A549 (cell line): ENCODE data around the gene PALS2. TPM values are rescaled to one million over a fixed set of nuclear protein-coding genes. Genes with fewer than 3 reads are reported as not detected.

ENCODE experiments used
- ATAC-seq, 2 experiments: fragments of 200-7000 bp in 1 of 2; fragments of >200 bp in 1 of 2; cut with Nextera tagmentation in 1 of 2; cut with Tn5 transposase in 1 of 2; 3 replicates each; pipeline versions ENCODE4 v1.8.0 to v1.9.1; 2018 to 2020; ENCODE audit warnings: mild to moderate bottlenecking in 1 of 2, moderate library complexity in 1 of 2
- CTCF ChIA-PET: fragments of 300-600 bp; sonication (Branson Sonifier 250); formaldehyde crosslinking; extraction: SDS; loops from one replicate; lab custom pipeline; 2021; ENCODE audit warnings: antibody characterized with exemption, inconsistent platforms; lab: Yijun Ruan, JAX
- POLR2A ChIA-PET: fragments of 350-600 bp; formaldehyde crosslinking; extraction: SDS; loops from one replicate; lab custom pipeline; 2021; ENCODE audit warnings: antibody characterized with exemption, inconsistent platforms; lab: Yijun Ruan, JAX
- DNase-seq, 2 experiments: peaks; one replicate each; pipeline versions ENCODE4 v3.0.0 to v3.0.0-alpha.2; 2011 to 2016; ENCODE audit warnings: low read depth in 1 of 2, low spot score in 1 of 2
- FAIRE-seq: peaks from 2 replicates; lab custom pipeline; 2011; peaks lifted over from hg19 to GRCh38; lab: Jason Lieb, UNC
- H3K27ac ChIP-seq, 2 experiments: fragments of >200 bp; sonication (Bioruptor Twin); formaldehyde crosslinking; 3 replicates each; pipeline ENCODE4 v1.5.1; 2016 to 2017
- H3K4me1 ChIP-seq: fragments of >200 bp; sonication (Bioruptor Twin); formaldehyde crosslinking; 3 replicates; pipeline ENCODE4 v1.6.1; 2016
- H3K4me2 ChIP-seq: fragments of >200 bp; sonication (Bioruptor Twin); formaldehyde crosslinking; 3 replicates; pipeline ENCODE4 v1.6.1; 2016
- H3K4me3 ChIP-seq: fragments of >200 bp; sonication (Bioruptor Twin); formaldehyde crosslinking; 3 replicates; pipeline ENCODE4 v1.5.1; 2016
- H3K9me3 ChIP-seq: fragments of >200 bp; sonication (Bioruptor Twin); formaldehyde crosslinking; 3 replicates; pipeline ENCODE4 v1.6.1; 2016
- ATOH8 ChIP-seq: fragments of 250-450 bp; sonication (Bioruptor Pico); IDR thresholded peaks from 2 replicates; pipeline ENCODE4 v1.5.0; 2020; ENCODE audit warnings: low read depth, mild to moderate bottlenecking, moderate library complexity
- BCL3 ChIP-seq: fragments of >200 bp; sonication (Bioruptor Twin); formaldehyde crosslinking; IDR thresholded peaks from 3 replicates; pipeline ENCODE4 v1.6.1; 2016
- CHD2 ChIP-seq: fragments of 150-350 bp; IDR thresholded peaks from 2 replicates; pipeline ENCODE4 v1.6.1; 2014; ENCODE audit warnings: low read length; ENCODE audit not compliant: partially characterized antibody
- CTCF ChIP-seq: fragments of >200 bp; sonication (Bioruptor Twin); formaldehyde crosslinking; IDR thresholded peaks from 3 replicates; pipeline ENCODE4 v1.5.1; 2016
- EHMT2 ChIP-seq: fragments of 200-600 bp; sonication (generic); IDR thresholded peaks from 2 replicates; pipeline ENCODE4 v1.6.1; 2016; ENCODE audit warnings: antibody characterized with exemption, low read depth, mild to moderate bottlenecking, moderate library complexity
- EP300 ChIP-seq, 2 experiments: fragments of >200 bp; sonication (Bioruptor Twin); formaldehyde crosslinking; IDR thresholded peaks; 2 replicates in 1 of 2; 3 replicates in 1 of 2; pipeline ENCODE4 v1.6.1; 2016 to 2017
- ESRRA ChIP-seq: fragments of 150-350 bp; IDR thresholded peaks from 2 replicates; pipeline ENCODE4 v1.6.1; 2014; ENCODE audit warnings: mild to moderate bottlenecking, low read length, borderline replicate concordance
- HES2 ChIP-seq: fragments of >200 bp; sonication (Bioruptor Twin); formaldehyde crosslinking; IDR thresholded peaks from 2 replicates; pipeline ENCODE4 v1.6.1; 2016
- HEYL ChIP-seq: fragments of 250-450 bp; sonication (Bioruptor Pico); IDR thresholded peaks from 2 replicates; pipeline ENCODE4 v1.8.0; 2021; ENCODE audit warnings: mild to moderate bottlenecking, moderate library complexity
- HOXA7 ChIP-seq: fragments of 250-450 bp; sonication (Bioruptor Pico); IDR thresholded peaks from 2 replicates; pipeline ENCODE4 v1.5.0; 2020; ENCODE audit warnings: mild to moderate bottlenecking, moderate library complexity
- HOXB13 ChIP-seq: fragments of 250-450 bp; sonication (Bioruptor Pico); IDR thresholded peaks from 2 replicates; pipeline ENCODE4 v1.5.0; 2020; ENCODE audit warnings: low read depth, mild to moderate bottlenecking, moderate library complexity
- HOXB5 ChIP-seq: fragments of 250-450 bp; sonication (Bioruptor Pico); IDR thresholded peaks from 2 replicates; pipeline ENCODE4 v1.5.0; 2020; ENCODE audit warnings: mild to moderate bottlenecking, moderate library complexity
- JUN ChIP-seq, 2 experiments: fragments of >200 bp; sonication (Bioruptor Twin); formaldehyde crosslinking; IDR thresholded peaks; 2 replicates in 1 of 2; 3 replicates in 1 of 2; pipeline ENCODE4 v1.6.1; 2016 to 2017
- KDM5A ChIP-seq: fragments of 200-600 bp; sonication (generic); IDR thresholded peaks from 2 replicates; pipeline ENCODE4 v1.6.1; 2016; ENCODE audit warnings: antibody characterized with exemption, mild to moderate bottlenecking
- MAX ChIP-seq: IDR thresholded peaks from 2 replicates; pipeline ENCODE4 v1.6.1; 2012
- MAZ ChIP-seq: fragments of 150-350 bp; IDR thresholded peaks from 2 replicates; pipeline ENCODE4 v1.6.1; 2014; ENCODE audit warnings: antibody characterized with exemption, low read depth, low read length, borderline replicate concordance
- NFE2L2 ChIP-seq: fragments of 150-350 bp; conservative IDR thresholded peaks from 2 replicates; pipeline ENCODE4 v1.6.1; 2014; ENCODE audit warnings: low read length
- POLR2A ChIP-seq: IDR thresholded peaks from 2 replicates; pipeline ENCODE4 v1.6.1; 2012; ENCODE audit warnings: mild to moderate bottlenecking, low read length
- POLR2AphosphoS2 ChIP-seq: conservative IDR thresholded peaks from 2 replicates; pipeline ENCODE4 v1.6.1; 2012; ENCODE audit warnings: low read length, improper control_type of control experiment, inconsistent platforms
- RARB ChIP-seq: fragments of 250-450 bp; sonication (Bioruptor Pico); IDR thresholded peaks from 2 replicates; pipeline ENCODE4 v1.8.0; 2021; ENCODE audit warnings: mild to moderate bottlenecking, moderate library complexity
- RNF2 ChIP-seq: fragments of 200-600 bp; sonication (generic); IDR thresholded peaks from 2 replicates; pipeline ENCODE4 v1.6.1; 2016; ENCODE audit warnings: low read depth, mild to moderate bottlenecking, antibody characterized with exemption, moderate library complexity, borderline replicate concordance
- SREBF2 ChIP-seq: fragments of 450-650 bp; IDR thresholded peaks from 2 replicates; pipeline ENCODE4 v1.6.1; 2014; ENCODE audit warnings: mild to moderate bottlenecking, moderate library complexity
- ZFP36 ChIP-seq: fragments of 450-650 bp; IDR thresholded peaks from 2 replicates; pipeline ENCODE4 v1.6.1; 2014; ENCODE audit warnings: borderline replicate concordance; ENCODE audit not compliant: partially characterized antibody
- WGBS: methylation state at CpG from one replicate; pipeline ENCODE4 v1.1.6; 2017; ENCODE audit errors: missing lambda C conversion rate; 5-methylcytosine and 5-hydroxymethylcytosine counted together
- polyA plus RNA-seq, 4 experiments: library from polyadenylated mRNA; depleted of rRNA in 3 of 4; stranded (reverse); fragments of >200 nt; fragmentation: RNase III in 1 of 4; extraction: RNeasy Plus Mini Kit Qiagen cat#74134 plus additional on column Dnase treatment in 1 of 4; gene quantifications; 2 replicates in 3 of 4; 3 replicates in 1 of 4; pipeline ENCODE4 v1.2.3, GENCODE V29; 2011 to 2017

The PALS2 gene
- polyA plus RNA-seq, 2 of the 4 experiments (the other 2 are of a cell fraction), result 16.4 to 17.8 TPM

- no peak for TF ChIP-seq HOXB13 (CRISPR knock-in tag)
- TF ChIP-seq CHD2, result no peak
These were observed 36.6 kb upstream of the PALS2 start (continued) for GRCh38 chr7:24536682-24537081.

- no peak for FAIRE-seq
- TF ChIP-seq SREBF2 (no peak), RARB (CRISPR knock-in tag) (no peak), POLR2A (no peak), EP300 (IDR thresholded peaks at IDR 0.05) (no peak), MAX (no peak), KDM5A (no peak), ZFP36 (no peak), HOXB5 (no peak)
- Histone ChIP-seq H3K4me3 (no peak overlapping the region), H3K27ac (no peak overlapping the region), H3K4me1 (no peaks in the 10 kb centered on the region), H3K4me2 (no peak overlapping the region), H3K9me3 (no peaks in the 10 kb centered on the region)
- WGBS, result 33% methylated on average over 7 of the region's 7 CpGs
- ChIA-PET CTCF (no interaction called here), POLR2A (no interaction called here)
- no peak for ATAC-seq
- no peak for DNase-seq
These were observed 32.3 kb upstream of the PALS2 start for GRCh38 chr7:24540956-24541355.

GRCh38 chr7:24545215-24545614, 28.0 kb upstream of the PALS2 start:
- TF ChIP-seq SREBF2 (no peak), BCL3 (no peak), RNF2 (no peak)
- TF ChIP-seq, all 56 proteins: peak for 0
- no peak overlapping the region for H3K4me3 ChIP-seq
- ChIA-PET POLR2A (no interaction called here), CTCF (interaction anchor here (1.1 to 1.2 kb wide), 2 partner anchors 10 to 41 kb away, joined by 3 read pairs; no protein-coding TSS in a partner anchor)
- FAIRE-seq (no peak), DNase-seq (no peak), ATAC-seq (no peak)
- no peaks in the 10 kb centered on the region for H3K9me3 ChIP-seq
- no peak overlapping the region for H3K27ac ChIP-seq
- H3K4me1 ChIP-seq, result no peaks in the 10 kb centered on the region
- no peak overlapping the region for H3K4me2 ChIP-seq

GRCh38 chr7:24548390-24548789, 24.9 kb upstream of the PALS2 start:
- CTCF ChIA-PET, result no interaction called here

More at GRCh38 chr7:24548390-24548789, 24.9 kb upstream of the PALS2 start:
- DNase-seq, result no peak
- no peaks in the 10 kb centered on the region for H3K4me1 ChIP-seq
- no peak overlapping the region for H3K4me2 ChIP-seq
- no peaks in the 10 kb centered on the region for H3K9me3 ChIP-seq
- no peak for FAIRE-seq
- POLR2A ChIA-PET, result no interaction called here
- no peak overlapping the region for H3K27ac ChIP-seq
- H3K4me3 ChIP-seq, result no peak overlapping the region
- TF ChIP-seq RARB (CRISPR knock-in tag), result no peak
- TF ChIP-seq MAX, result no peak
- TF ChIP-seq CTCF, result no peak
- TF ChIP-seq ATOH8, result no peak
- TF ChIP-seq NFE2L2, result no peak
- no peak for TF ChIP-seq MAZ
- TF ChIP-seq CHD2, result no peak
- no peak for TF ChIP-seq EHMT2
- no peak for TF ChIP-seq JUN (IDR thresholded peaks at IDR 0.05)
- no peak for TF ChIP-seq HES2
- TF ChIP-seq ESRRA, result no peak
- TF ChIP-seq HOXB13 (CRISPR knock-in tag), result no peak
- TF ChIP-seq HOXA7 (CRISPR knock-in tag), result no peak
- no peak for TF ChIP-seq HEYL (CRISPR knock-in tag)
- TF ChIP-seq KDM5A, result no peak
- no peak for TF ChIP-seq RNF2
- no peak for TF ChIP-seq POLR2AphosphoS2
- ATAC-seq, result no peak
